ENCODE measurements around the gene ZNF474.

The ZNF474 gene

GRCh38 chr5:122105909-122106308 is 23.4 kb upstream of the ZNF474 start:
- TF ChIP-seq, protein P1, sequence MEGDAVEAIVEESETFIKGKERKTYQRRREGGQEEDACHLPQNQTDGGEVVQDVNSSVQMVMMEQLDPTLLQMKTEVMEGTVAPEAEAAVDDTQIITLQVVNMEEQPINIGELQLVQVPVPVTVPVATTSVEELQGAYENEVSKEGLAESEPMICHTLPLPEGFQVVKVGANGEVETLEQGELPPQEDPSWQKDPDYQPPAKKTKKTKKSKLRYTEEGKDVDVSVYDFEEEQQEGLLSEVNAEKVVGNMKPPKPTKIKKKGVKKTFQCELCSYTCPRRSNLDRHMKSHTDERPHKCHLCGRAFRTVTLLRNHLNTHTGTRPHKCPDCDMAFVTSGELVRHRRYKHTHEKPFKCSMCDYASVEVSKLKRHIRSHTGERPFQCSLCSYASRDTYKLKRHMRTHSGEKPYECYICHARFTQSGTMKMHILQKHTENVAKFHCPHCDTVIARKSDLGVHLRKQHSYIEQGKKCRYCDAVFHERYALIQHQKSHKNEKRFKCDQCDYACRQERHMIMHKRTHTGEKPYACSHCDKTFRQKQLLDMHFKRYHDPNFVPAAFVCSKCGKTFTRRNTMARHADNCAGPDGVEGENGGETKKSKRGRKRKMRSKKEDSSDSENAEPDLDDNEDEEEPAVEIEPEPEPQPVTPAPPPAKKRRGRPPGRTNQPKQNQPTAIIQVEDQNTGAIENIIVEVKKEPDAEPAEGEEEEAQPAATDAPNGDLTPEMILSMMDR (conservative IDR thresholded peaks at IDR 0.05; ENCODE audit: control insufficient read depth, insufficient read depth, low read depth, low read length), result no peak
- no peak for DNase-seq (ENCODE audit: low read depth)
- no peak overlapping the region for H3K4me3 ChIP-seq (ENCODE audit: control insufficient read depth, low read depth, low read length)

DNA sequence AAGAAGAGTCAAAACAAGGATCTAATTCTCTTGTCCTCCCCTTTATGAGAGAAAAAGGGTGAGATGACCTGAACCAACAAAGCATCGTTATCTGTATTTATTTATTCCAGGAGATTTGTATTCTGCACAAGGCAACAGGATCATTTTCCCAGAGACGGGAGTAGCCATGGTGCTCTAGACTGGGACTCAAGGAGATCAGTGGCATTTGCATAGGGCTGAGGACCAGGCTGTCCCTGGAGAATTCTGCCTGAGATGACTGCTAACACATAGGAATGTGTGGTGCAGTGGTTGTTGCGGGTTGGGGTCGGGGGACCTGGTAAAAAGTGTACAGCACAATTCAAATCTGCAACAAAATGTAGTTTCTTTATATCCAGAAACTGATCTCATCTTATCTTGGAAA is 22.3 kb upstream of the ZNF474 start:
- no peak for DNase-seq (ENCODE audit: low read depth)
- TF ChIP-seq, protein P1 (conservative IDR thresholded peaks at IDR 0.05; ENCODE audit: control insufficient read depth, insufficient read depth, low read depth, low read length), result no peak
- no peak overlapping the region for H3K4me3 ChIP-seq (ENCODE audit: control insufficient read depth, low read depth, low read length)

DNA sequence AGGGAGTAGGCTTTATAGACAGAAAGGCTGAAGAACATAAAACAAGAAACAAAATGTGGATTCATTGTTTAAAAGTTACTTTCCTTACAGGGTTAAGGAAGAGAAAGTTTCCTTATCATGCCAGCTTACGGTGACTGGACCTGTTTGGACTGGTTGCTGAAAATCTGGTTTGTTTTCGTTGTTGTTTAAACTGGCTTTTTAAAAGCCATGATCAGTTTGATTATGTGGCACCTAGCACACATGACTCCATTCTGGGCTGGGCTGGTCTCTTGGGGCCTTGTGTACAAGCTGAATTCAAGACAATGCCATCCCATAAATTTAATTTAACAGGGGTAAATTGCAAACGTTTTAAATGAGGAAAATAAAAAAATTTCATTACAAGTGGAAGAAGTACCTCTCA is 18.4 kb upstream of the ZNF474 start:
- TF ChIP-seq, protein P1 (conservative IDR thresholded peaks at IDR 0.05; ENCODE audit: control insufficient read depth, insufficient read depth, low read depth, low read length), result no peak
- no peak overlapping the region for H3K4me3 ChIP-seq (ENCODE audit: control insufficient read depth, low read depth, low read length)
- no peak for DNase-seq (ENCODE audit: low read depth)

- H3K4me3 ChIP-seq (ENCODE audit: control insufficient read depth, low read depth, low read length), result no peak overlapping the region
- no peak for DNase-seq (ENCODE audit: low read depth)
- TF ChIP-seq, protein P1 (conservative IDR thresholded peaks at IDR 0.05; ENCODE audit: control insufficient read depth, insufficient read depth, low read depth, low read length), result no peak
Observed at GRCh38 chr5:122111460-122111859, 17.9 kb upstream of the ZNF474 start.

- TF ChIP-seq, protein P1 (conservative IDR thresholded peaks at IDR 0.05; ENCODE audit: control insufficient read depth, insufficient read depth, low read depth, low read length), result no peak
- no peak for DNase-seq (ENCODE audit: low read depth)
- no peak overlapping the region for H3K4me3 ChIP-seq (ENCODE audit: control insufficient read depth, low read depth, low read length)
Observed at GRCh38 chr5:122112063-122112462, 17.3 kb upstream of the ZNF474 start.

GRCh38 chr5:122112733-122113558 is 16.4 kb upstream of the ZNF474 start:
- no peak overlapping the region for H3K4me3 ChIP-seq (ENCODE audit: control insufficient read depth, low read depth, low read length)
- no peak for DNase-seq (ENCODE audit: low read depth)
- TF ChIP-seq, protein P1 (conservative IDR thresholded peaks at IDR 0.05; ENCODE audit: control insufficient read depth, insufficient read depth, low read depth, low read length), result no peak

Data from fibroblast of mammary gland (primary cell).